GM12875 (cell line): ENCODE results near the gene RGS6.

ENCODE experiments used
- H3K4me3 ChIP-seq: one replicate; pipeline ENCODE4 v1.5.1; 2011; ENCODE audit warnings: low read depth, low read length, control low read depth
- TF ChIP-seq, protein P1 (sequence below): IDR thresholded peaks from 2 replicates; pipeline ENCODE4 v1.5.1; 2011; ENCODE audit warnings: low read depth, mild to moderate bottlenecking, control low read depth, inconsistent platforms, low read length, moderate library complexity, borderline replicate concordance; ENCODE audit not compliant: insufficient read depth

Gene RGS6

GRCh38 chr14:72054911-72055310, 122.7 kb downstream of the RGS6 start:
- H3K4me3 ChIP-seq: no peak overlapping the region
- TF ChIP-seq, protein P1, sequence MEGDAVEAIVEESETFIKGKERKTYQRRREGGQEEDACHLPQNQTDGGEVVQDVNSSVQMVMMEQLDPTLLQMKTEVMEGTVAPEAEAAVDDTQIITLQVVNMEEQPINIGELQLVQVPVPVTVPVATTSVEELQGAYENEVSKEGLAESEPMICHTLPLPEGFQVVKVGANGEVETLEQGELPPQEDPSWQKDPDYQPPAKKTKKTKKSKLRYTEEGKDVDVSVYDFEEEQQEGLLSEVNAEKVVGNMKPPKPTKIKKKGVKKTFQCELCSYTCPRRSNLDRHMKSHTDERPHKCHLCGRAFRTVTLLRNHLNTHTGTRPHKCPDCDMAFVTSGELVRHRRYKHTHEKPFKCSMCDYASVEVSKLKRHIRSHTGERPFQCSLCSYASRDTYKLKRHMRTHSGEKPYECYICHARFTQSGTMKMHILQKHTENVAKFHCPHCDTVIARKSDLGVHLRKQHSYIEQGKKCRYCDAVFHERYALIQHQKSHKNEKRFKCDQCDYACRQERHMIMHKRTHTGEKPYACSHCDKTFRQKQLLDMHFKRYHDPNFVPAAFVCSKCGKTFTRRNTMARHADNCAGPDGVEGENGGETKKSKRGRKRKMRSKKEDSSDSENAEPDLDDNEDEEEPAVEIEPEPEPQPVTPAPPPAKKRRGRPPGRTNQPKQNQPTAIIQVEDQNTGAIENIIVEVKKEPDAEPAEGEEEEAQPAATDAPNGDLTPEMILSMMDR: no peak

DNA sequence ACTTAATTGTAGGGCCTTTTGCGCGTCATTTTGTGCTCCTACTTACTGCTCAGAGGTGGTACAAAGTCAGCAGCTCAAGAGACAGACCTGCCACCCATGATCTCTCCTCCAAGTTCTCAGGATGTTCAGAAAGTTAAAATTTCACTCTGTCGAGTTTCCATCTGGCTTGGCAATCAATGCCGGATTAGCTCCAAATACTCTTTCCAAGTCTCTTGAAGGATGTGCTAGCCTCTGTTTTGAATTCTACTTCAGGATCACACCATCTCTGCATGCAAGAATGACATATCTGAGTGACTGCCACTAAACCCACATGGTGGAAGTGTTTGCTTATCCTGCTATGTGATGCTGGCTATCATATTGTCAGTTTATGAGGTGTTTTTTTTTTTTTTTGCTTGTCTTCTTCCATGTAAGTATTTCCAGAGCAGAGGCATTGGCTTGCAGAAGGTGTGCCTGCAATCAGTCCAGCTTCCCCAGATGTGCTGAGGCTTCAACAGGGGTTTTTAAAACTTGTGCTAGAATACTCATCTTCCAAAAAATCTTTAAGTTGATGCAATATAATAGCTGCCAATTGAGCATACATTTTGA, 125.6 kb downstream of the RGS6 start:
- H3K4me3 ChIP-seq: no peak overlapping the region
- TF ChIP-seq, protein P1: no peak

GRCh38 chr14:72060460-72060859, 128.2 kb downstream of the RGS6 start:
- H3K4me3 ChIP-seq: no peak overlapping the region
- TF ChIP-seq, protein P1: no peak

GRCh38 chr14:72060917-72061316, 128.7 kb downstream of the RGS6 start:
- H3K4me3 ChIP-seq: no peak overlapping the region
- TF ChIP-seq, protein P1: no peak

GRCh38 chr14:72061718-72062117, 129.5 kb downstream of the RGS6 start:
- H3K4me3 ChIP-seq: no peak overlapping the region
- TF ChIP-seq, protein P1: no peak

DNA sequence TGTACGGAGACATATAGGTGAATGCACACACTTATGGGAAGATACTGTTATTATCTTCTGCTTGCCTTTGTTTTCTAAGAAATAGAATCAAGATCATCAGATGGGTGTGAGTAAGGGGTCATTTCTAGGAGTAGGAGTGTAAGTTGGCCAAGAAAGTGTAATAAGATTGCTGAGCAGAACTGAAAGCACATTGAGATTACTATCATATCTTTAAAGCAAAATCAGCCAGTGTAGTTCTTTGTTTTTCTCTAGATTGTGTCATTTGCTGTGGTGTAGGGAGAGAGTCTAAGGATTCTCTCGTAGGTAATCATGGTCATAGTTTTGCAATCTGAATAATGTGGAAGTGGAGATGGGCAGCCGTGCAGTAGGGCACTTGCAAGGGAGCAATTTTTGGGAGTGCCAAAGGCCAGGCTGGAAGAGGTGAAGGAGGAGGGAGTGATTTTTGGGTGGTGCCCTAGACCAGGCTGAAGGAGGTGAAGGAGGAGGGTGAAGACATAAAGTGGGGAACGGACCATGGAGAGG, 131.6 kb downstream of the RGS6 start:
- no peak overlapping the region for H3K4me3 ChIP-seq
- TF ChIP-seq, protein P1: no peak

DNA sequence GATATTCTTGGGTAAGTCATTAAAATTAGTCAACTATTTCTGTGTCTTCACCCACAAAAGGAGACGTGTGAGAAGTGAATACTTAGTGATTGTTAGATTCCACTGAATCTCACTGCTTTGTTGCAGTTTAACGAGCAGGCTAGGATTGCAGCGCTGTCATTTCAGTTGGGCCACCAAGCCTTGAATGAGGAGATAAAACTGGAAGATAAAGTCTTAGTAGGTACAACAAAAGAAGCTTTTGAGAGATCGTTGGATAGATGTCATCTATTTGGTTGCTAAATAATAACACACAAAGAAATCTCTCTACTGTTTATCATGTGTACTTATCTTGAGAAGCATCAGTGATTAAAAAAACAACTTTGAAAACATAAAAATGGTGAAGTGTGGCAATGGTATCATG, 132.3 kb downstream of the RGS6 start:
- H3K4me3 ChIP-seq: no peak overlapping the region
- TF ChIP-seq, protein P1: no peak
